GM23338 (cell line): ENCODE results near the gene TMBIM1. TPM values are rescaled to one million over a fixed set of nuclear protein-coding genes. Genes with fewer than 3 reads are reported as not detected.

Experiments
- ATAC-seq: fragments of 200-7000 bp; cut with Tn5 transposase; 3 replicates; pipeline ENCODE4 v1.9.1; 2020
- DNase-seq: peaks from one replicate; pipeline ENCODE4 v3.0.0-alpha.2; 2015; ENCODE audit warnings: low spot score
- H2AFZ ChIP-seq: fragments of 200-600 bp; sonication (generic); 2 replicates; pipeline ENCODE4 v1.8.0; 2016; ENCODE audit warnings: antibody characterized with exemption, mild to moderate bottlenecking, moderate library complexity
- H3F3A ChIP-seq: fragments of 200-600 bp; sonication (generic); replicated peaks from 2 replicates; pipeline ENCODE4 v1.8.0; 2017; ENCODE audit warnings: antibody characterized with exemption, mixed run types, low read depth
- H3K27ac ChIP-seq: fragments of 200-600 bp; sonication (generic); 2 replicates; pipeline ENCODE4 v1.6.1; 2016; ENCODE audit warnings: low read depth
- H3K27me3 ChIP-seq: fragments of 200-600 bp; sonication (generic); 2 replicates; pipeline ENCODE4 v1.8.0; 2016; ENCODE audit warnings: mild to moderate bottlenecking, mixed run types, moderate library complexity; ENCODE audit not compliant: insufficient read depth
- H3K36me3 ChIP-seq: fragments of 200-600 bp; sonication (generic); 2 replicates; pipeline ENCODE4 v1.8.0; 2016; ENCODE audit warnings: mild to moderate bottlenecking; ENCODE audit not compliant: insufficient read depth
- H3K4me1 ChIP-seq: fragments of 200-600 bp; sonication (generic); 2 replicates; pipeline ENCODE4 v1.8.0; 2016; ENCODE audit warnings: mild to moderate bottlenecking, moderate library complexity; ENCODE audit not compliant: insufficient read depth
- H3K4me2 ChIP-seq: fragments of 200-600 bp; sonication (generic); 2 replicates; pipeline ENCODE4 v1.7.1; 2017; ENCODE audit warnings: mixed run types
- H3K4me3 ChIP-seq: fragments of 200-600 bp; sonication (generic); 2 replicates; pipeline ENCODE4 v1.6.1; 2016; ENCODE audit warnings: mixed run types
- H3K79me2 ChIP-seq: fragments of 200-600 bp; sonication (generic); replicated peaks from 2 replicates; pipeline ENCODE4 v1.8.0; 2017; ENCODE audit warnings: mild to moderate bottlenecking; ENCODE audit not compliant: insufficient read depth
- H3K9me2 ChIP-seq: fragments of 200-600 bp; sonication (generic); 2 replicates; pipeline ENCODE4 v1.8.0; 2017; ENCODE audit not compliant: insufficient read depth
- H4K20me1 ChIP-seq: fragments of 200-600 bp; sonication (generic); replicated peaks from 2 replicates; pipeline ENCODE4 v1.8.0; 2017; ENCODE audit warnings: mild to moderate bottlenecking; ENCODE audit not compliant: insufficient read depth
- H3K27ac Mint-ChIP-seq: 2 replicates; pipeline ENCODE4 v1.8.0; 2020; ENCODE audit warnings: inconsistent platforms, mild to moderate bottlenecking, moderate library complexity, mixed read lengths
- H3K27me3 Mint-ChIP-seq: 3 replicates; pipeline ENCODE4 v1.8.0; 2022; ENCODE audit warnings: low read depth, mild to moderate bottlenecking, moderate library complexity, mixed read lengths, inconsistent platforms; ENCODE audit not compliant: insufficient read depth, poor library complexity
- H3K36me3 Mint-ChIP-seq: 3 replicates; pipeline ENCODE4 v1.8.0; 2021; ENCODE audit warnings: low read depth, mild to moderate bottlenecking, inconsistent platforms, moderate library complexity, mixed read lengths
- H3K4me1 Mint-ChIP-seq: 3 replicates; pipeline ENCODE4 v1.8.0; 2020; ENCODE audit warnings: mild to moderate bottlenecking, inconsistent platforms, mixed read lengths
- H3K4me3 Mint-ChIP-seq: 3 replicates; pipeline ENCODE4 v1.8.0; 2021; ENCODE audit warnings: moderate library complexity, mild to moderate bottlenecking, inconsistent platforms, mixed read lengths
- H3K9me3 Mint-ChIP-seq: 3 replicates; pipeline ENCODE4 v1.8.0; 2020; ENCODE audit warnings: moderate library complexity, mild to moderate bottlenecking, inconsistent platforms, mixed read lengths
- CTCF ChIP-seq, 2 experiments: fragments of 200-600 bp in 1 of 2; sonication (generic) in 1 of 2; conservative IDR thresholded peaks; 2 replicates each; pipeline versions ENCODE4 v1.5.1 to v1.6.1; 2016 to 2017; ENCODE audit warnings: antibody characterized with exemption in 2 of 2, low read depth in 2 of 2, mild to moderate bottlenecking in 2 of 2, moderate library complexity in 1 of 2
- EZH2phosphoT487 ChIP-seq: fragments of 200-600 bp; sonication (generic); IDR thresholded peaks from one replicate; pipeline ENCODE4 v1.8.1; 2018; ENCODE audit warnings: antibody characterized with exemption; ENCODE audit not compliant: unreplicated experiment
- ZNF114 ChIP-seq: fragments of 250-450 bp; sonication (Bioruptor Pico); IDR thresholded peaks from 2 replicates; pipeline ENCODE4 v1.5.0; 2020; ENCODE audit warnings: mild to moderate bottlenecking, moderate library complexity
- polyA plus RNA-seq: library from polyadenylated mRNA; unstranded; fragments of >200 nt; fragmentation: Nextera tagmentation; extraction: Ambion mirVana; gene quantifications from 2 replicates; pipeline ENCODE4 v1.2.1, GENCODE V29; 2016
- total RNA-seq: library from RNA; depleted of rRNA; stranded (reverse); fragments of >200 nt; shearing (Covaris generic); gene quantifications from 2 replicates; pipeline ENCODE4 v1.2.3, GENCODE V29; 2014
- TF ChIP-seq, protein P1 (sequence below): fragments of 250-450 bp; sonication (Bioruptor Pico); IDR thresholded peaks from 2 replicates; pipeline ENCODE4 v1.5.0; 2020; ENCODE audit warnings: mild to moderate bottlenecking, moderate library complexity

Gene TMBIM1
- total and polyA plus RNA-seq, 2 experiments from 2014 or later: 12.0 to 20.8 TPM

- no peaks in the 10 kb centered on the region for H3K27me3 ChIP-seq
- peaks cover 34% of the 10 kb centered on the region for H3K36me3 Mint-ChIP-seq
- peaks cover 17% of the 10 kb centered on the region for H3K79me2 ChIP-seq
- no peaks in the 10 kb centered on the region for H3F3A ChIP-seq
- H4K20me1 ChIP-seq: no peaks in the 10 kb centered on the region; the same call in 1 of the 2 replicates
- H3K36me3 ChIP-seq: peaks cover 10% of the 10 kb centered on the region
- no peak overlapping the region for H3K4me3 ChIP-seq
- H3K27ac Mint-ChIP-seq: no peak overlapping the region
- H3K27me3 Mint-ChIP-seq: peaks cover 16% of the 10 kb centered on the region
- no peak overlapping the region for H2AFZ ChIP-seq
- no peak overlapping the region for H3K4me3 Mint-ChIP-seq
- no peaks in the 10 kb centered on the region for H3K9me2 ChIP-seq
- H3K27ac ChIP-seq: no peak overlapping the region
- peaks cover 23% of the 10 kb centered on the region for H3K4me1 Mint-ChIP-seq
- peak; percentile 46 for ATAC-seq
- H3K9me3 Mint-ChIP-seq: no peaks in the 10 kb centered on the region
- H3K4me1 ChIP-seq: peaks cover 13% of the 10 kb centered on the region
- H3K4me2 ChIP-seq: no peak overlapping the region
- TF ChIP-seq, protein P1, sequence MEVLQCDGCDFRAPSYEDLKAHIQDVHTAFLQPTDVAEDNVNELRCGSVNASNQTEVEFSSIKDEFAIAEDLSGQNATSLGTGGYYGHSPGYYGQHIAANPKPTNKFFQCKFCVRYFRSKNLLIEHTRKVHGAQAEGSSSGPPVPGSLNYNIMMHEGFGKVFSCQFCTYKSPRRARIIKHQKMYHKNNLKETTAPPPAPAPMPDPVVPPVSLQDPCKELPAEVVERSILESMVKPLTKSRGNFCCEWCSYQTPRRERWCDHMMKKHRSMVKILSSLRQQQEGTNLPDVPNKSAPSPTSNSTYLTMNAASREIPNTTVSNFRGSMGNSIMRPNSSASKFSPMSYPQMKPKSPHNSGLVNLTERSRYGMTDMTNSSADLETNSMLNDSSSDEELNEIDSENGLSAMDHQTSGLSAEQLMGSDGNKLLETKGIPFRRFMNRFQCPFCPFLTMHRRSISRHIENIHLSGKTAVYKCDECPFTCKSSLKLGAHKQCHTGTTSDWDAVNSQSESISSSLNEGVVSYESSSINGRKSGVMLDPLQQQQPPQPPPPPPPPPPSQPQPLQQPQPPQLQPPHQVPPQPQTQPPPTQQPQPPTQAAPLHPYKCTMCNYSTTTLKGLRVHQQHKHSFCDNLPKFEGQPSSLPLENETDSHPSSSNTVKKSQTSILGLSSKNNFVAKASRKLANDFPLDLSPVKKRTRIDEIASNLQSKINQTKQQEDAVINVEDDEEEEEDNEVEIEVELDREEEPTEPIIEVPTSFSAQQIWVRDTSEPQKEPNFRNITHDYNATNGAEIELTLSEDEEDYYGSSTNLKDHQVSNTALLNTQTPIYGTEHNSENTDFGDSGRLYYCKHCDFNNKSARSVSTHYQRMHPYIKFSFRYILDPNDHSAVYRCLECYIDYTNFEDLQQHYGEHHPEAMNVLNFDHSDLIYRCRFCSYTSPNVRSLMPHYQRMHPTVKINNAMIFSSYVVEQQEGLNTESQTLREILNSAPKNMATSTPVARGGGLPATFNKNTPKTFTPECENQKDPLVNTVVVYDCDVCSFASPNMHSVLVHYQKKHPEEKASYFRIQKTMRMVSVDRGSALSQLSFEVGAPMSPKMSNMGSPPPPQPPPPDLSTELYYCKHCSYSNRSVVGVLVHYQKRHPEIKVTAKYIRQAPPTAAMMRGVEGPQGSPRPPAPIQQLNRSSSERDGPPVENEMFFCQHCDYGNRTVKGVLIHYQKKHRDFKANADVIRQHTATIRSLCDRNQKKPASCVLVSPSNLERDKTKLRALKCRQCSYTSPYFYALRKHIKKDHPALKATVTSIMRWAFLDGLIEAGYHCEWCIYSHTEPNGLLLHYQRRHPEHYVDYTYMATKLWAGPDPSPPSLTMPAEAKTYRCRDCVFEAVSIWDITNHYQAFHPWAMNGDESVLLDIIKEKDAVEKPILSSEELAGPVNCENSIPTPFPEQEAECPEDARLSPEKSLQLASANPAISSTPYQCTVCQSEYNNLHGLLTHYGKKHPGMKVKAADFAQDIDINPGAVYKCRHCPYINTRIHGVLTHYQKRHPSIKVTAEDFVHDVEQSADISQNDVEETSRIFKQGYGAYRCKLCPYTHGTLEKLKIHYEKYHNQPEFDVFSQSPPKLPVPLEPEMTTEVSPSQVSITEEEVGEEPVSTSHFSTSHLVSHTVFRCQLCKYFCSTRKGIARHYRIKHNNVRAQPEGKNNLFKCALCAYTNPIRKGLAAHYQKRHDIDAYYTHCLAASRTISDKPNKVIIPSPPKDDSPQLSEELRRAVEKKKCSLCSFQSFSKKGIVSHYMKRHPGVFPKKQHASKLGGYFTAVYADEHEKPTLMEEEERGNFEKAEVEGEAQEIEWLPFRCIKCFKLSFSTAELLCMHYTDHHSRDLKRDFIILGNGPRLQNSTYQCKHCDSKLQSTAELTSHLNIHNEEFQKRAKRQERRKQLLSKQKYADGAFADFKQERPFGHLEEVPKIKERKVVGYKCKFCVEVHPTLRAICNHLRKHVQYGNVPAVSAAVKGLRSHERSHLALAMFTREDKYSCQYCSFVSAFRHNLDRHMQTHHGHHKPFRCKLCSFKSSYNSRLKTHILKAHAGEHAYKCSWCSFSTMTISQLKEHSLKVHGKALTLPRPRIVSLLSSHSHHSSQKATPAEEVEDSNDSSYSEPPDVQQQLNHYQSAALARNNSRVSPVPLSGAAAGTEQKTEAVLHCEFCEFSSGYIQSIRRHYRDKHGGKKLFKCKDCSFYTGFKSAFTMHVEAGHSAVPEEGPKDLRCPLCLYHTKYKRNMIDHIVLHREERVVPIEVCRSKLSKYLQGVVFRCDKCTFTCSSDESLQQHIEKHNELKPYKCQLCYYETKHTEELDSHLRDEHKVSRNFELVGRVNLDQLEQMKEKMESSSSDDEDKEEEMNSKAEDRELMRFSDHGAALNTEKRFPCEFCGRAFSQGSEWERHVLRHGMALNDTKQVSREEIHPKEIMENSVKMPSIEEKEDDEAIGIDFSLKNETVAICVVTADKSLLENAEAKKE (CRISPR knock-in tag): no peak
- TF ChIP-seq ZNF114 (CRISPR knock-in tag): no peak
- no peak for TF ChIP-seq EZH2phosphoT487
- TF ChIP-seq CTCF (conservative IDR thresholded peaks at IDR 0.05; ENCODE audit: low read depth in 2 of 2): peak; percentile 94
- DNase-seq: peak; percentile 91
These were observed 19.6 kb downstream of the TMBIM1 start for GRCh38 chr2:218272531-218273212.
